ENCODE results near the gene PEX14.

The PEX14 gene

GRCh38 chr1:10635992-10636391 lies 161.2 kb downstream of the PEX14 start:
- TF ChIP-seq CTCF (IDR thresholded peaks at IDR 0.05; ENCODE audit: borderline replicate concordance, control extremely low read depth, extremely low read depth, insufficient read depth, missing control alignments) = no peak
- no peak for DNase-seq (ENCODE audit: low spot score)
- in situ Hi-C loops (cut with MboI; ENCODE audit: low sequenced_read_pairs, unreplicated experiment) = no loop called here

- in situ Hi-C loops (cut with MboI; ENCODE audit: low sequenced_read_pairs, unreplicated experiment) = no loop called here
- no peak for DNase-seq (ENCODE audit: low spot score)
Measured at GRCh38 chr1:10637400-10637799, 162.7 kb downstream of the PEX14 start.

GRCh38 chr1:10637834-10638558 lies 163.2 kb downstream of the PEX14 start:
- in situ Hi-C loops (cut with MboI; ENCODE audit: low sequenced_read_pairs, unreplicated experiment) = no loop called here
- DNase-seq (ENCODE audit: low spot score) = no peak
- TF ChIP-seq CTCF (IDR thresholded peaks at IDR 0.05; ENCODE audit: borderline replicate concordance, control extremely low read depth, extremely low read depth, insufficient read depth, missing control alignments) = no peak

More at GRCh38 chr1:10637400-10637799, 162.7 kb downstream of the PEX14 start:
- TF ChIP-seq CTCF (IDR thresholded peaks at IDR 0.05; ENCODE audit: borderline replicate concordance, control extremely low read depth, extremely low read depth, insufficient read depth, missing control alignments) = no peak

- in situ Hi-C loops (cut with MboI; ENCODE audit: low sequenced_read_pairs, unreplicated experiment) = no loop called here
- TF ChIP-seq CTCF (IDR thresholded peaks at IDR 0.05; ENCODE audit: borderline replicate concordance, control extremely low read depth, extremely low read depth, insufficient read depth, missing control alignments) = no peak
- no peak for DNase-seq (ENCODE audit: low spot score)
Measured at GRCh38 chr1:10638559-10639005, 163.8 kb downstream of the PEX14 start.

- DNase-seq (ENCODE audit: low spot score) = no peak
- in situ Hi-C loops (cut with MboI; ENCODE audit: low sequenced_read_pairs, unreplicated experiment) = no loop called here
- no peak for TF ChIP-seq CTCF (IDR thresholded peaks at IDR 0.05; ENCODE audit: borderline replicate concordance, control extremely low read depth, extremely low read depth, insufficient read depth, missing control alignments)
Measured at GRCh38 chr1:10639011-10639774, 164.4 kb downstream of the PEX14 start.

- no peak for DNase-seq (ENCODE audit: low spot score)
- in situ Hi-C loops (cut with MboI; ENCODE audit: low sequenced_read_pairs, unreplicated experiment) = no loop called here
- no peak for TF ChIP-seq CTCF (IDR thresholded peaks at IDR 0.05; ENCODE audit: borderline replicate concordance, control extremely low read depth, extremely low read depth, insufficient read depth, missing control alignments)
Measured at GRCh38 chr1:10639775-10640578, 165.2 kb downstream of the PEX14 start.

Data from GM13976 (cell line).